K562 (cell line): ENCODE data around the gene SMYD2.

Experiments used
- HNRNPLL ChIP-seq: fragments of 200-400 bp; formaldehyde crosslinking; IDR thresholded peaks from 2 replicates; pipeline ENCODE4 v1.6.1; 2017; ENCODE audit warnings: low read length, low read depth, mild to moderate bottlenecking; ENCODE audit not compliant: poor library complexity, severe bottlenecking
- JUN ChIP-seq, 2 experiments: sonication (generic) in 1 of 2; formaldehyde crosslinking in 1 of 2; IDR thresholded peaks; 2 replicates each; pipeline versions ENCODE4 v1.6.1 to v1.8.0; 2012 to 2022; ENCODE audit warnings: borderline replicate concordance in 2 of 2, mild to moderate bottlenecking in 2 of 2, improper control_type of control experiment in 1 of 2, low read depth in 1 of 2, low read length in 1 of 2, missing genetic modification reagents in 1 of 2
- POLR2AphosphoS2 ChIP-seq: IDR thresholded peaks from 2 replicates; pipeline ENCODE4 v1.6.1; 2012; ENCODE audit warnings: low read length, improper control_type of control experiment
- POLR2AphosphoS5 ChIP-seq: IDR thresholded peaks from 2 replicates; pipeline ENCODE4 v1.6.1; 2011; ENCODE audit warnings: mild to moderate bottlenecking, low read depth, low read length, moderate library complexity; ENCODE audit not compliant: control insufficient read depth, insufficient read depth
- PRPF4 ChIP-seq: fragments of 200-400 bp; formaldehyde crosslinking; IDR thresholded peaks from one replicate; pipeline ENCODE4 v1.6.1; 2017; ENCODE audit warnings: low read length, low read depth, mild to moderate bottlenecking; ENCODE audit not compliant: insufficient read depth, poor library complexity, severe bottlenecking
- TEAD4 ChIP-seq, 2 experiments: sonication (generic) in 1 of 2; formaldehyde crosslinking in 1 of 2; IDR thresholded peaks; 2 replicates each; pipeline versions ENCODE4 v1.6.1 to v1.8.0; 2012 to 2022; ENCODE audit warnings: borderline replicate concordance in 1 of 2, inconsistent platforms in 1 of 2, low read length in 1 of 2, mild to moderate bottlenecking in 1 of 2, missing genetic modification reagents in 1 of 2
- ZNF274 ChIP-seq: IDR thresholded peaks from 2 replicates; pipeline ENCODE4 v1.6.1; 2011; ENCODE audit warnings: low read depth, mild to moderate bottlenecking, low read length, moderate library complexity, borderline replicate concordance
- TF ChIP-seq, protein P1 (sequence below): sonication (generic); formaldehyde crosslinking; IDR thresholded peaks from 2 replicates; pipeline ENCODE4 v1.8.0; 2022; ENCODE audit warnings: mild to moderate bottlenecking, missing genetic modification reagents, borderline replicate concordance
- TF ChIP-seq, protein P2 (sequence below): fragments of 250-450 bp; sonication (Bioruptor Pico); IDR thresholded peaks from 2 replicates; pipeline ENCODE4 v1.4.0; 2020; ENCODE audit warnings: borderline replicate concordance
- TF ChIP-seq, protein P3 (sequence below), 2 experiments: fragments of 450-650 bp; formaldehyde crosslinking in 1 of 2; IDR thresholded peaks; 2 replicates each; pipeline versions ENCODE4 v1.4.0 to v1.6.1; 2014 to 2020; ENCODE audit warnings: mild to moderate bottlenecking in 2 of 2, borderline replicate concordance in 1 of 2, low read depth in 1 of 2

DNA sequence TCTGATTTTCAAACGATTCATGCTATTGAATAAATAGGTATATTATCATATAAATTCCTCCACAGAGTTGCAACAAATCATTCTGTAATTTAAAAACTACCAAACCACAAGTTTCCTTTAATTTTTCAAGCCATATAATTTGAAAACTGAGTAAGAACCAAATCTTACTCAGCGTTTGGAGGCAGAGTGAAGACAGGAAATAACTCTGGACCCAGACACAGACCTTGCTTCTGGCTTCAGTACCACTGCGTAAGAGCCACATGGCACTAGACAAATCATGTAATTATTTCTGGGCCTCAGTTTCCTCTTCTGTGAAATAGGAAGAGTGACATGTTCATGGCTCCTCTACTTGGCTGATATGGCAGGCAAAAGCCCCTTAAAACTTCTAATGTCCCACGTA is 82.4 kb downstream of the SMYD2 start:
- TF ChIP-seq TEAD4 (IDR thresholded peaks at IDR 0.05; ENCODE audit: low read length) (no peak), TEAD4 (CRISPR knock-in tag; IDR thresholded peaks at IDR 0.05; ENCODE audit: borderline replicate concordance) (no peak), POLR2AphosphoS2 (no peak), HNRNPLL (no peak), POLR2AphosphoS5 (no peak), PRPF4 (no peak), ZNF274 (no peak), JUN (IDR thresholded peaks at IDR 0.05; ENCODE audit: borderline replicate concordance, low read depth, low read length) (no peak), JUN (CRISPR knock-in tag; IDR thresholded peaks at IDR 0.05; ENCODE audit: borderline replicate concordance) (no peak)
- TF ChIP-seq, protein P1, sequence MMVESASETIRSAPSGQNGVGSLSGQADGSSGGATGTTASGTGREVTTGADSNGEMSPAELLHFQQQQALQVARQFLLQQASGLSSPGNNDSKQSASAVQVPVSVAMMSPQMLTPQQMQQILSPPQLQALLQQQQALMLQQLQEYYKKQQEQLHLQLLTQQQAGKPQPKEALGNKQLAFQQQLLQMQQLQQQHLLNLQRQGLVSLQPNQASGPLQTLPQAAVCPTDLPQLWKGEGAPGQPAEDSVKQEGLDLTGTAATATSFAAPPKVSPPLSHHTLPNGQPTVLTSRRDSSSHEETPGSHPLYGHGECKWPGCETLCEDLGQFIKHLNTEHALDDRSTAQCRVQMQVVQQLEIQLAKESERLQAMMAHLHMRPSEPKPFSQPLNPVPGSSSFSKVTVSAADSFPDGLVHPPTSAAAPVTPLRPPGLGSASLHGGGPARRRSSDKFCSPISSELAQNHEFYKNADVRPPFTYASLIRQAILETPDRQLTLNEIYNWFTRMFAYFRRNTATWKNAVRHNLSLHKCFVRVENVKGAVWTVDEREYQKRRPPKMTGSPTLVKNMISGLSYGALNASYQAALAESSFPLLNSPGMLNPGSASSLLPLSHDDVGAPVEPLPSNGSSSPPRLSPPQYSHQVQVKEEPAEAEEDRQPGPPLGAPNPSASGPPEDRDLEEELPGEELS, result no peak
- TF ChIP-seq, protein P2, sequence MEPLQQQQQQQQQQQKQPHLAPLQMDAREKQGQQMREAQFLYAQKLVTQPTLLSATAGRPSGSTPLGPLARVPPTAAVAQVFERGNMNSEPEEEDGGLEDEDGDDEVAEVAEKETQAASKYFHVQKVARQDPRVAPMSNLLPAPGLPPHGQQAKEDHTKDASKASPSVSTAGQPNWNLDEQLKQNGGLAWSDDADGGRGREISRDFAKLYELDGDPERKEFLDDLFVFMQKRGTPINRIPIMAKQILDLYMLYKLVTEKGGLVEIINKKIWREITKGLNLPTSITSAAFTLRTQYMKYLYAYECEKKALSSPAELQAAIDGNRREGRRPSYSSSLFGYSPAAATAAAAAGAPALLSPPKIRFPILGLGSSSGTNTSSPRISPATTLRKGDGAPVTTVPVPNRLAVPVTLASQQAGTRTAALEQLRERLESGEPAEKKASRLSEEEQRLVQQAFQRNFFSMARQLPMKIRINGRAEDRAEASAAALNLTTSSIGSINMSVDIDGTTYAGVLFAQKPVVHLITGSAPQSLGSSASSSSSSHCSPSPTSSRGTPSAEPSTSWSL (CRISPR knock-in tag), result no peak
- TF ChIP-seq, protein P3, sequence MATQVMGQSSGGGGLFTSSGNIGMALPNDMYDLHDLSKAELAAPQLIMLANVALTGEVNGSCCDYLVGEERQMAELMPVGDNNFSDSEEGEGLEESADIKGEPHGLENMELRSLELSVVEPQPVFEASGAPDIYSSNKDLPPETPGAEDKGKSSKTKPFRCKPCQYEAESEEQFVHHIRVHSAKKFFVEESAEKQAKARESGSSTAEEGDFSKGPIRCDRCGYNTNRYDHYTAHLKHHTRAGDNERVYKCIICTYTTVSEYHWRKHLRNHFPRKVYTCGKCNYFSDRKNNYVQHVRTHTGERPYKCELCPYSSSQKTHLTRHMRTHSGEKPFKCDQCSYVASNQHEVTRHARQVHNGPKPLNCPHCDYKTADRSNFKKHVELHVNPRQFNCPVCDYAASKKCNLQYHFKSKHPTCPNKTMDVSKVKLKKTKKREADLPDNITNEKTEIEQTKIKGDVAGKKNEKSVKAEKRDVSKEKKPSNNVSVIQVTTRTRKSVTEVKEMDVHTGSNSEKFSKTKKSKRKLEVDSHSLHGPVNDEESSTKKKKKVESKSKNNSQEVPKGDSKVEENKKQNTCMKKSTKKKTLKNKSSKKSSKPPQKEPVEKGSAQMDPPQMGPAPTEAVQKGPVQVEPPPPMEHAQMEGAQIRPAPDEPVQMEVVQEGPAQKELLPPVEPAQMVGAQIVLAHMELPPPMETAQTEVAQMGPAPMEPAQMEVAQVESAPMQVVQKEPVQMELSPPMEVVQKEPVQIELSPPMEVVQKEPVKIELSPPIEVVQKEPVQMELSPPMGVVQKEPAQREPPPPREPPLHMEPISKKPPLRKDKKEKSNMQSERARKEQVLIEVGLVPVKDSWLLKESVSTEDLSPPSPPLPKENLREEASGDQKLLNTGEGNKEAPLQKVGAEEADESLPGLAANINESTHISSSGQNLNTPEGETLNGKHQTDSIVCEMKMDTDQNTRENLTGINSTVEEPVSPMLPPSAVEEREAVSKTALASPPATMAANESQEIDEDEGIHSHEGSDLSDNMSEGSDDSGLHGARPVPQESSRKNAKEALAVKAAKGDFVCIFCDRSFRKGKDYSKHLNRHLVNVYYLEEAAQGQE (IDR thresholded peaks at IDR 0.05; ENCODE audit: borderline replicate concordance), result no peak
- TF ChIP-seq, protein P3 (CRISPR knock-in tag; IDR thresholded peaks at IDR 0.05; ENCODE audit: low read depth), result no peak
